ENCODE data around the gene TMEM106A.

DNA sequence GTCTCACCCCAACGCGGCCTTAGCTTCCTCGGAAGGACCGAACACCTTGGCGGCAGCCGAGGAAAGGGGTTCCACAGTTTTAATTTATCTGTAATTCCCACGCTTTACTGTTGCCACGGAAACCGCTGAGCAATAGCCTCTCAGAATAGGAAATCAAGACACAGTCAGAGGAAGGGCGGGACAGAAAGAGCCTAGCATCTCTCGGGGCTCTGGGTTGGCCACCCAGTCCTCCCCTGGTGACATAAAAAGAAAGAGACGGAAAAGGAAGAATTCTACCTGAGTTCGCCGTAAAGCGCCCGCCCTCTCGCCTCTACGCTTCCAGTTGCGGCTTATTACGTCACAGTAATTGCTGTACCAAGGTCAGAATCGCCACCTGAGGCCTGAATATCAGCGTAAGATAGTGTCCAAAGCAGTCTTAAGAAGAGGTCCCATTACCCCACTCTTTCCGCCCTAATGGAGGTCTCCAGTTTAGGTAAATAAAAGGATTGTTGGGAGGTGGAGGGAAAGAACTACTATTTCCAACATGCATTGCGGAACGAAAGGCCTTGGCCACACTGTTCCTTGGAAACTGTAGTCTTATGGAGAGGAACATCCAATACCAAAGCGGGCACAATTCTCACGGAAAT is 41.4 kb upstream of the TMEM106A start:
- TF ChIP-seq, protein P1, sequence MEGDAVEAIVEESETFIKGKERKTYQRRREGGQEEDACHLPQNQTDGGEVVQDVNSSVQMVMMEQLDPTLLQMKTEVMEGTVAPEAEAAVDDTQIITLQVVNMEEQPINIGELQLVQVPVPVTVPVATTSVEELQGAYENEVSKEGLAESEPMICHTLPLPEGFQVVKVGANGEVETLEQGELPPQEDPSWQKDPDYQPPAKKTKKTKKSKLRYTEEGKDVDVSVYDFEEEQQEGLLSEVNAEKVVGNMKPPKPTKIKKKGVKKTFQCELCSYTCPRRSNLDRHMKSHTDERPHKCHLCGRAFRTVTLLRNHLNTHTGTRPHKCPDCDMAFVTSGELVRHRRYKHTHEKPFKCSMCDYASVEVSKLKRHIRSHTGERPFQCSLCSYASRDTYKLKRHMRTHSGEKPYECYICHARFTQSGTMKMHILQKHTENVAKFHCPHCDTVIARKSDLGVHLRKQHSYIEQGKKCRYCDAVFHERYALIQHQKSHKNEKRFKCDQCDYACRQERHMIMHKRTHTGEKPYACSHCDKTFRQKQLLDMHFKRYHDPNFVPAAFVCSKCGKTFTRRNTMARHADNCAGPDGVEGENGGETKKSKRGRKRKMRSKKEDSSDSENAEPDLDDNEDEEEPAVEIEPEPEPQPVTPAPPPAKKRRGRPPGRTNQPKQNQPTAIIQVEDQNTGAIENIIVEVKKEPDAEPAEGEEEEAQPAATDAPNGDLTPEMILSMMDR (optimal IDR thresholded peaks at IDR 0.05 in 1 of 3, IDR thresholded peaks at IDR 0.05 in 1 of 3, conservative IDR thresholded peaks at IDR 0.05 in 1 of 3; ENCODE audit: extremely low read depth in 1 of 3, insufficient read depth in 2 of 3, low read length in 3 of 3), result no peak
- TF ChIP-seq EZH2 (IDR thresholded peaks at IDR 0.05; ENCODE audit: low read length), result no peak
